Measurements from ENCODE around the gene PRMT1. TPM values are rescaled to one million over a fixed set of nuclear protein-coding genes. Genes with fewer than 3 reads are reported as not detected.

The PRMT1 gene
- total and polyA plus RNA-seq, 4 donors = 150 to 249 (median 204) TPM

- no peaks in the 10 kb centered on the region for H3K9me3 ChIP-seq (ENCODE audit: control insufficient read depth, insufficient read depth, low read length)
- peak in 5 of 6 donors; percentile 88 to 98 (median 90) for DNase-seq (ENCODE audit: low read depth in 4 of 6, low spot score in 6 of 6)
- H3K27me3 ChIP-seq (ENCODE audit: control insufficient read depth, insufficient read depth, low read length) = no peaks in the 10 kb centered on the region
- peak within 1 kb of the TSS; percentile 95 for H3K27ac ChIP-seq (ENCODE audit: low read depth, low read length)
- WGBS (ENCODE audit: insufficient coverage) = 0% methylated on average over 50 of the region's 50 CpGs
- H3K4me3 ChIP-seq (ENCODE audit: low read depth, low read length) = peak within 1 kb of the TSS; percentile 92
- peaks cover 37% of the 10 kb centered on the region for H3K36me3 ChIP-seq (ENCODE audit: control insufficient read depth, insufficient read depth, low read length)
- peaks cover 35% of the 10 kb centered on the region for H3K4me1 ChIP-seq (ENCODE audit: control insufficient read depth, insufficient read depth, low read length)
These were observed 11.5 kb upstream of the PRMT1 start, which contains the start of the genes BCL2L12 and IRF3 for GRCh38 chr19:49665351-49666119. TSS of gene BCL2L12 (plus strand) at chr19:49665933. CDS start at chr19:49666693, 760 bp downstream. TSS of gene IRF3 (minus strand) at chr19:49665857. CDS start at chr19:49664838, 1,019 bp downstream.

DNA sequence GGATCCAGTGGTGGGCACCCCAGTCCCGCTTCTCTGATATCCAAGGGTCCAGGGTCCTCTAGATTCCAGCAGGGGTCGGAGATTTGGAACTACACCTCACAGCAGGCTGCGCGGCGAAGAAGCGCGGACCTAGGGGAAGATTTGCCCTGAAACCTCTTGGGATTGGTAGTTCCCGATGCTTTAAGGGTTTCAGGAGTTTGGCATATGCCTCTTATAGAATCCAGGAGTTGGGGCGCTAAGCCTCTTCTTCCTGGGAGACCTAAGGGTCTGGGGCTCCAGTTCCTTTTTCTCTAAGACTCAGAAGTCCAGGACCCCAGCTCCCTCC is 11.0 kb upstream of the PRMT1 start:
- WGBS (ENCODE audit: insufficient coverage) = 2% methylated on average over 9 of the region's 9 CpGs
- Histone ChIP-seq H3K27me3 (ENCODE audit: control insufficient read depth, insufficient read depth, low read length) (no peaks in the 10 kb centered on the region), H3K27ac (ENCODE audit: low read depth, low read length) (peak overlapping the region; percentile 71), H3K36me3 (ENCODE audit: control insufficient read depth, insufficient read depth, low read length) (peaks cover 32% of the 10 kb centered on the region), H3K9me3 (ENCODE audit: control insufficient read depth, insufficient read depth, low read length) (no peaks in the 10 kb centered on the region), H3K4me1 (ENCODE audit: control insufficient read depth, insufficient read depth, low read length) (peaks cover 35% of the 10 kb centered on the region), H3K4me3 (ENCODE audit: low read depth, low read length) (peak overlapping the region; percentile 92)
- DNase-seq (ENCODE audit: low read depth in 4 of 6, low spot score in 6 of 6) = no peak

GRCh38 chr19:49667473-49667872 is 9.6 kb upstream of the PRMT1 start:
- WGBS (ENCODE audit: insufficient coverage) = 91% methylated on average over 1 of the region's 2 CpGs
- peaks cover 44% of the 10 kb centered on the region for H3K4me1 ChIP-seq (ENCODE audit: control insufficient read depth, insufficient read depth, low read length)
- DNase-seq (ENCODE audit: low read depth in 4 of 6, low spot score in 6 of 6) = no peak
- no peaks in the 10 kb centered on the region for H3K27me3 ChIP-seq (ENCODE audit: control insufficient read depth, insufficient read depth, low read length)
- no peak overlapping the region for H3K27ac ChIP-seq (ENCODE audit: low read depth, low read length)
- H3K36me3 ChIP-seq (ENCODE audit: control insufficient read depth, insufficient read depth, low read length) = peaks cover 18% of the 10 kb centered on the region
- no peaks in the 10 kb centered on the region for H3K9me3 ChIP-seq (ENCODE audit: control insufficient read depth, insufficient read depth, low read length)
- no peak overlapping the region for H3K4me3 ChIP-seq (ENCODE audit: low read depth, low read length)

DNA sequence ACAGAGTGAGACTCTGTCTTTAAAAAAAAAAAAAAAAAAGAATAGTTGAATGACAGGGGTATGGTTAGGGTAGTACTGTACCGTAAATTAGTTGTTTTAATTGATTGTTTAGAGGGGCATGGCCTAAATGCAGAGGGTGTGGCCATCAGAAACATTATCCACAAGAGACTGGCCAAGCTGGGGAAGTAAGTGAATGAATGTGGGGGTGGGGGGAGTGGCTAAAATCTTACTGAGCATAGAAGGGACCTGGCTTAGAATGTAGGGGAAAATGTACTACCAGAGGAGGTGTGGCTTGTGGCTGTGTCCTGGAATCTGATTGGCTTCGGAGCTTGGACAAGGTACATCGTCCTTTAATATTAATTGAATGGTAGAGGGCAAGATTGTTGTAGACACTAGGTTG is 7.6 kb upstream of the PRMT1 start:
- 97% methylated on average over 3 of the region's 3 CpGs for WGBS (ENCODE audit: insufficient coverage)
- no peaks in the 10 kb centered on the region for H3K9me3 ChIP-seq (ENCODE audit: control insufficient read depth, insufficient read depth, low read length)
- H3K27me3 ChIP-seq (ENCODE audit: control insufficient read depth, insufficient read depth, low read length) = no peaks in the 10 kb centered on the region
- H3K27ac ChIP-seq (ENCODE audit: low read depth, low read length) = no peak overlapping the region
- DNase-seq (ENCODE audit: low read depth in 4 of 6, low spot score in 6 of 6) = no peak
- no peak overlapping the region for H3K4me3 ChIP-seq (ENCODE audit: low read depth, low read length)
- peaks cover 33% of the 10 kb centered on the region for H3K4me1 ChIP-seq (ENCODE audit: control insufficient read depth, insufficient read depth, low read length)
- H3K36me3 ChIP-seq (ENCODE audit: control insufficient read depth, insufficient read depth, low read length) = peaks cover 11% of the 10 kb centered on the region

DNA sequence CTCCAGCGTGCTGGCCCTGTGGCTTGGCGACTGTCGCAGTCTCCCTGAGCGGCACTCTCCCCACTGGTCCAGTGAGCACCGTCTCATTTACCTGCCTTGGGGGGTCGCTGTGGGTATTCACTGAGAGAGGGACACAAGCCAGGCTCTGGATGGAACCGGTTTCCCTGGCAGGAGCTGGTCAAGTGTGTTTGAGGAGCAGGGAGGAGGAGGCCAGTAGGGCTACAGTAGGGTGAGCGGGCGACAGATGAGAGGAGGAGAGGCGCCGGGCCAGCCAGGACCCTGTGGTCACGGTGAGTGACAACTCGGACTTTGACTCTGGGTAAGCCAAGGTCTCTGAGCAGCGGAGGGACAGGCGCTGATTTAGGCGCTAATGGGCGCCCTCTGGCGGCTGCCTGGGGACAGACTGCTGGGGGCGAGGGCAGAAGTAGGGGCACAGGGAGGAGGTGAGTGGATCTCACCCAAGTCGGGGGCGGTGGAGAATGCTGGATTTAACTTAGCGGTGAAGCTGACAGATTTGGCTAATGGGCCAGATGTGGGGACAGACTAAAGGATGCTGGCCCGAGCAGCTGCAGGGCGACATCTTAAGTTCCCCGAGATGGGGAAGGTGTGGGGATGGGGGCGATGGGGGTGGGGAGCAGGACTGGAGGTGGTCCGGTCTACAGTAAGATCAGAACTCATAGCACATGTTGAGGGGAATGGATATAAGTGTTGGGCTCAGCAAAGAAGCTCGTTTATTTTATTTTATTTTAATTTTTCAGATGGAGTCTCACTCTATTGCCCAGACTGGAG is 4.7 kb upstream of the PRMT1 start:
- Histone ChIP-seq H3K4me1 (ENCODE audit: control insufficient read depth, insufficient read depth, low read length) (peaks cover 17% of the 10 kb centered on the region), H3K36me3 (ENCODE audit: control insufficient read depth, insufficient read depth, low read length) (peaks cover 11% of the 10 kb centered on the region), H3K27me3 (ENCODE audit: control insufficient read depth, insufficient read depth, low read length) (no peaks in the 10 kb centered on the region), H3K27ac (ENCODE audit: low read depth, low read length) (peak overlapping the region; percentile 33), H3K4me3 (ENCODE audit: low read depth, low read length) (peak overlapping the region; percentile 18), H3K9me3 (ENCODE audit: control insufficient read depth, insufficient read depth, low read length) (no peaks in the 10 kb centered on the region)
- 20% methylated on average over 26 of the region's 28 CpGs for WGBS (ENCODE audit: insufficient coverage)
- DNase-seq (ENCODE audit: low read depth in 4 of 6, low spot score in 6 of 6) = peak in 2 of 6 donors; percentile 80 to 81

DNA sequence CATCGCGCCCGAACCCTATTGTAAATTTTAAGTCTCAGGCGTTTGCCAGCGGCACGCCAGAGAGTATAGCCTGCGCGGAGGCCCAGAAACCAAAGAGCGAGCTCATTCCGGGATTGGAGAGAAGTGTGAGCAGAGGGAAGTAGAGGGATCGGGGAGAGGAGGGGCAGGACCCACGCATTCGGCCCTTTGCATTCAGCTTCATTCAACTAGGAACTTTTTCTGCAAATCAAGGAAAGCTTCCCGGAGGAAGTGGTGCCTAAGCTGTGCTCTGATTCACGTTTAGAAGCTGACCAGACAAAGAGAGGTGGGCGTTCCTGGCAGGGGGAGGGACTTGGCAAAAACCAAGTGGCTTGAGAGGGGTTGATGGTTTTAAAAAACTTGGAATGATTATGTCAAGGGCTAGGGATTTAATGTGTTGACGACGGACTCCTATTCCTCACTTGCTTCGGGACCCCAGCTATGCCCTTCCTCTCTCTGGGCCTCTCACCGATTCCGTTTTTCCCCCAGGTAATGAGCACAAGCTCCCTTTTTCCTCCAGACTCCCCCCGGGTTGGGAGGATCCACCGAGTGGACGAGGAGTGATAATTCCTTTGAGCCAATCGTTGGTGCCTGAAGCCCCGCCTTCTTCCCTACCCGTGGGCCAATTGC is 811 bp upstream of the PRMT1 start:
- peaks cover 18% of the 10 kb centered on the region for H3K36me3 ChIP-seq (ENCODE audit: control insufficient read depth, insufficient read depth, low read length)
- peaks cover 54% of the 10 kb centered on the region for H3K4me1 ChIP-seq (ENCODE audit: control insufficient read depth, insufficient read depth, low read length)
- H3K4me3 ChIP-seq (ENCODE audit: low read depth, low read length) = peak overlapping the region; percentile 73
- H3K27me3 ChIP-seq (ENCODE audit: control insufficient read depth, insufficient read depth, low read length) = no peaks in the 10 kb centered on the region
- DNase-seq (ENCODE audit: low read depth in 4 of 6, low spot score in 6 of 6) = peak in 1 of 6 donors; percentile 86
- no peaks in the 10 kb centered on the region for H3K9me3 ChIP-seq (ENCODE audit: control insufficient read depth, insufficient read depth, low read length)
- peak overlapping the region; percentile 97 for H3K27ac ChIP-seq (ENCODE audit: low read depth, low read length)
- WGBS (ENCODE audit: insufficient coverage) = under 1% methylated on average over 25 of the region's 27 CpGs

DNA sequence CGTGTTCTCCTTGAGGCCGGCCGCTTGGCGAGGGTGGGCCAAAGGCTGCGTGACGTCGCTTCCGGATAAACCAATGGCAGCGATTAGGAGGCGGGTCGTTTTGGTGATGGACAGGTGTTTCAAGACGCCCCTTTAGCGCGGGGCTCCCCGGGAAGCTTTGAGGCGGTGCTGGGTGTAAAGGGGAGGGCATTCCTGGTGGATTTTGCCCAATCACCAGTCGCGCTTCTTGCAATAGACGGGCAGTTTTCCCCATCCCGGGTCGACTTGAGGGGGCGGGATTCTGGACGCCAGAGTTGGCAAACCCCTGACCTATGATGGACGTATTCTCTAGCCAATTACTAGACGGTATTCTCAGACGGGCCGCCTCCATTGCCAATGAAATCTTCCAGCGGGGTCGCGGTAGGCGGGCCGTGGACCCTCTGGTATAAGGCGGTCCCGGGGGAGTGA is 264 bp upstream of the PRMT1 start:
- no peaks in the 10 kb centered on the region for H3K27me3 ChIP-seq (ENCODE audit: control insufficient read depth, insufficient read depth, low read length)
- H3K4me3 ChIP-seq (ENCODE audit: low read depth, low read length) = peak overlapping the region; percentile 100
- H3K4me1 ChIP-seq (ENCODE audit: control insufficient read depth, insufficient read depth, low read length) = peaks cover 53% of the 10 kb centered on the region
- peaks cover 23% of the 10 kb centered on the region for H3K36me3 ChIP-seq (ENCODE audit: control insufficient read depth, insufficient read depth, low read length)
- peak; percentile 99 to 100 (median 100) for DNase-seq (ENCODE audit: low read depth in 4 of 6, low spot score in 6 of 6)
- H3K27ac ChIP-seq (ENCODE audit: low read depth, low read length) = peak overlapping the region; percentile 97
- WGBS (ENCODE audit: insufficient coverage) = 0% methylated on average over 26 of the region's 34 CpGs
- no peaks in the 10 kb centered on the region for H3K9me3 ChIP-seq (ENCODE audit: control insufficient read depth, insufficient read depth, low read length)

- WGBS (ENCODE audit: insufficient coverage) = 2% methylated on average over 9 of the region's 21 CpGs
- H3K36me3 ChIP-seq (ENCODE audit: control insufficient read depth, insufficient read depth, low read length) = peaks cover 34% of the 10 kb centered on the region
- H3K4me1 ChIP-seq (ENCODE audit: control insufficient read depth, insufficient read depth, low read length) = peaks cover 47% of the 10 kb centered on the region
- peak overlapping the region; percentile 100 for H3K4me3 ChIP-seq (ENCODE audit: low read depth, low read length)
- peak overlapping the region; percentile 97 for H3K27ac ChIP-seq (ENCODE audit: low read depth, low read length)
- DNase-seq (ENCODE audit: low read depth in 4 of 6, low spot score in 6 of 6) = peak in 2 of 6 donors; percentile 92 to 94
- no peaks in the 10 kb centered on the region for H3K9me3 ChIP-seq (ENCODE audit: control insufficient read depth, insufficient read depth, low read length)
- no peaks in the 10 kb centered on the region for H3K27me3 ChIP-seq (ENCODE audit: control insufficient read depth, insufficient read depth, low read length)
These were observed 1.0 kb downstream of the PRMT1 start for GRCh38 chr19:49677901-49678674.

Measured in spinal cord (tissue), 10 donors.